ENCODE measurements around the gene FAT1.

DNA sequence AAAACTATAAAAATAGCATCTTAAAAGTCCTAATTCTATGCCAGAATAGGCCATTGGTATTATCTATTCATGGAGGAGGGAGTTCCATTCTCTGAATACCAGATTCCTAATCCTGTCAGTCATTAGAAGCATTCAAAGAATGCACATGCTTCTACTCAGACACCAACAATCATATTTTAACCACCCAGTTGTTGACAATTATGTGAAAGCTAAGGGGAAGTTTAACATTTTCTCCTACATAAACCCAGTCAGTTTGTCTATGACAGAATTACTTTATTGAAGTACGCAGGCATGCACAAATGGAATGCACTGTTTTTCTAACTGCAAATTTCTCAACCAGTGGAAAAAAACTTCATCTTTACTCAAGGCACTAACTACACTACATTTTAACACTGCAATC lies 98.7 kb downstream of the FAT1 start:
- TF ChIP-seq CTCF (IDR thresholded peaks at IDR 0.05; ENCODE audit: extremely low read depth in 1 of 2, insufficient read depth in 1 of 2, low read depth in 1 of 2, low read length in 2 of 2) = no peak
- no peak for TF ChIP-seq EZH2 (IDR thresholded peaks at IDR 0.05; ENCODE audit: borderline replicate concordance, low read depth, low read length, severe bottlenecking)
- no peak for TF ChIP-seq GATA2 (IDR thresholded peaks at IDR 0.05; ENCODE audit: insufficient read depth, insufficient read length, low read depth, low read length)
- no peak for TF ChIP-seq MYC (IDR thresholded peaks at IDR 0.05; ENCODE audit: low read depth, low read length)
- no peak for TF ChIP-seq POLR2AphosphoS5 (IDR thresholded peaks at IDR 0.05; ENCODE audit: insufficient read depth, low read depth, low read length)
- no peak for TF ChIP-seq JUN (IDR thresholded peaks at IDR 0.05; ENCODE audit: borderline replicate concordance, insufficient read depth, insufficient read length, low read depth)
- no peak for TF ChIP-seq POLR2A (IDR thresholded peaks at IDR 0.05; ENCODE audit: low read depth, low read length)
- no peak for TF ChIP-seq FOS (IDR thresholded peaks at IDR 0.05; ENCODE audit: borderline replicate concordance, insufficient read depth, low read length)
